ENCODE data around the gene ASMTL.
A peak's percentile ranks its signal among the peaks of the same experiment; 100 is the strongest.
"Not testable (repeated sequence)": the region's sequence is repeated elsewhere in the genome, so short reads cannot be mapped to it uniquely, and the experiment has no call there.

ASMTL gene

DNA sequence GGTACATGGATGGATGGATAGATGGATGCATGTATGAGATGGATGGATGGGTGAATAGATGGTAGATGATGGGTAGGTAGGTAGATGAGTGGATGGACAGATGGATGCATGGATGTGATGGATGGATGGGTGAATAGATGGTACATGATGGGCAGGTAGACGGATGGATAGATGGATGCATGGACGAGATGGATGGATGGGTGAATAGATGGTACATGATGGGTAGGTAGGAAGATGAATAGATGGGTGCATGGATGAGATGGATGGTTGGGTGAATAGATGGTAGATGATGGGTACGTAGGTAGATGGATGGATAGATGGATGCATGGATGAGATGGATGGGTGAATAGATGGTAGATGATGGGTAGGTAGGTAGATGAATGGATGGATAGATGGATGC, 48.8 kb downstream of the ASMTL start:
- not testable (repeated sequence) for DNase-seq (ENCODE audit: low spot score)

DNA sequence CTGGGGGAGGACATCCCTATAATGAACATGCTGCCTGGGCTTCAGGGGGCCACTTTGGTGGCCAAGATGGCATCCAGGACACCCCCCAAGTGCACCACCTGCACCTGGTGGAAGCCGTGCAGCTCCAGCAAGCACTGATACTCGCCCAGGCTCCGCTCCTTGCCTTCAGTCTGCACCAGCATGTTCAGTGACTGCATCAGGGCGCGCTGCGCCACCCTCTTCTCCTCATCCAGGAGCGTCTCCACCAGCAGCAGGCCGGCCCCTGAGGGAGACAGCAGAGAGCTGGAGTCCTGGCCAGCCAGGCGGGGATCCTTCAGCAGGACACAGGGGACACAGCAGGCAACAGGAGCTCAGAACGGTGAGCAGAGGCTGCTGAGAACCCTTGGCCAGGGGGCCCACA, 49.5 kb downstream of the ASMTL start:
- no peak for DNase-seq (ENCODE audit: low spot score)

DNA sequence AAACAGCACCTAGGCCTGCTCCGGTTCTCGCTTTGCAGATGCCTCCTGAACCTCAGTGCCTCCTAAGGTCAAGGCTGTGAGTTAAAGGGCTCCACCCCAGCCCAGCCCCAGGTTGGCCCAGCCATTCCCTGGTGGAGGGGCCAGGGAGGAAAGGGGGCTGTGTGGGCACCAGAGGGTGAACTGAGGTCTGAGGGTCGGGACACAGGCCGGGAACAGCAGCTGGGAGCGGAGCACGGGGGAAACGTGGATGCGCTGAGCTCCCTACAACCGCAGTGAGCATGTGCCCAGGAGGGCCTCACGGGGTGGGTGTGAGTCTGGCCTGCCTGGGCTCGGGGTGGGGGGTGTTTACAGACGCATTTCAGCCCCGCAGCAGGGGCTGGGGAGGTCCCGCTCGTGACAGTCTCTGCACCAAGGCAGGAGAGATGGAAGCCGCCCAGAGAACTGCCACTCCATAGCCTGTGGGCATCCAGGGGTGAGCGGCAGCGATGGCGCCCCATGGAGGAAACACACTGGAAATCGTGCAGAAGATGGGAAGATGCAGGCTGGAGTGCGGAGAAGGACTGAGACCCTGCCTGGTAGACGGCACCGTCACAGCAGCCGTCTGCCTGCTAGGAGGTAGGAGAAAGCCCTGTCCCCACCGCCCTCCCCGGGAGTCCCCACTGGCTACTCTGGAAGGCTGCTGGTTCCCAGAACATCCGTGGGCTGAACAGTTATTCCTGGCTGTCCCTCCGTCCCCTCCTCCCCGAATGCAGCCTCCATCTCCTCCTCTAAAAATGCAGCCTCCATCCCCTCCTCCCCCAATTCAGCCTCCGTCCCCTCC, 50.9 kb downstream of the ASMTL start:
- no peak for DNase-seq (ENCODE audit: low spot score)

DNA sequence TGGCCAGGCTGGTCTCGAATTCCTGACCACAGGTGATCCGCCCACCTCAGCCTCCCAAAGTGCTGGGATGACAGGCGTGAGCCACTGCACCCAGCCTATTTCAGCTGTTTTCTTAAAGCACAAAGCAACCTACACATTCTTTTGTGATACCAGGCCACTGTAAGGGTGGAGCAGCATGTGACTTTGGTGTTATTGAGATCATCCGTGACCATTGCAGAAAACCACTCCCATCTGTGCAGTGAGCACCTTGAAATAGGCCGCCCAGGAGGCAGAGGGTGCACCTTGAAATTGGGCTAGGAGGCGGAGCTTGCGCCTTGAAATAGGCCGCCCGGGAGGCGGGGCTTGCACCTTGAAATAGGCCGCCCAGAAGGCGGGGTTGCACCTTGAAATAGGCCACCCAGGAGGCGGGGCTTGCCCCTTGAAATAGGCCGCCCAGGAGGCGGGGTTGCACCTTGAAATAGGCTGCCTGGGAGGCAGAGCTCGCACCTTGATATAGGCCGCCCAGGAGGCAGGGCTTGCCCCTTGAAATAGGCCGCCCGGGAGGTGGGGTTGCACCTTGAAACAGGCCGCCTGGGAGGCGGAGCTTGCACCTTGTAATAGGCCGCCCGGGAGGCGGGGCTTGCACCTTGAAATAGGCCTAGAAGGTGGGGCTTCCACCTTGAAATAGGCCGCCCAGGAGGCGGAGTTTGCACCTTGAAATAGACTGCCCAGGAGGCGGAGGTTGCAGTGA, 51.8 kb downstream of the ASMTL start:
- no peak for DNase-seq (ENCODE audit: low spot score)

DNA sequence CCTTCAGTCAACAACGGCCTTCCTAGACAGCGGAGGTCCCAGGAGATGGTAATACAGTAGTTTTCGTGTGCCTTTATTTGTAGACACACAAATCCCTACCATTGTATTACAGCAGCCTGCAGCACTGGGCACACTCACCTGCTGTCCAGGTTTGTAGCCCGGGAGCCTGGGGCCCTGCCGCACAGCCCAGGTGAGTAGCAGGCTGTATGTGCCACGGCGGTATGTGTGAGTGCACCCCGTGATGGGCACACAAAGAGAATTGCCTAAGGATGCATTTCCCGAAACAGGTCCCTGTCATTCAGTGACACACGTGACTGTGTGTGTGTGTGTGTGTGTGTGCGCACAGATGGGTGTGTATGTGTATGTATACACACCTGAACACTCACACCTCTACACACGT, 52.7 kb downstream of the ASMTL start:
- no peak for DNase-seq (ENCODE audit: low spot score)

DNA sequence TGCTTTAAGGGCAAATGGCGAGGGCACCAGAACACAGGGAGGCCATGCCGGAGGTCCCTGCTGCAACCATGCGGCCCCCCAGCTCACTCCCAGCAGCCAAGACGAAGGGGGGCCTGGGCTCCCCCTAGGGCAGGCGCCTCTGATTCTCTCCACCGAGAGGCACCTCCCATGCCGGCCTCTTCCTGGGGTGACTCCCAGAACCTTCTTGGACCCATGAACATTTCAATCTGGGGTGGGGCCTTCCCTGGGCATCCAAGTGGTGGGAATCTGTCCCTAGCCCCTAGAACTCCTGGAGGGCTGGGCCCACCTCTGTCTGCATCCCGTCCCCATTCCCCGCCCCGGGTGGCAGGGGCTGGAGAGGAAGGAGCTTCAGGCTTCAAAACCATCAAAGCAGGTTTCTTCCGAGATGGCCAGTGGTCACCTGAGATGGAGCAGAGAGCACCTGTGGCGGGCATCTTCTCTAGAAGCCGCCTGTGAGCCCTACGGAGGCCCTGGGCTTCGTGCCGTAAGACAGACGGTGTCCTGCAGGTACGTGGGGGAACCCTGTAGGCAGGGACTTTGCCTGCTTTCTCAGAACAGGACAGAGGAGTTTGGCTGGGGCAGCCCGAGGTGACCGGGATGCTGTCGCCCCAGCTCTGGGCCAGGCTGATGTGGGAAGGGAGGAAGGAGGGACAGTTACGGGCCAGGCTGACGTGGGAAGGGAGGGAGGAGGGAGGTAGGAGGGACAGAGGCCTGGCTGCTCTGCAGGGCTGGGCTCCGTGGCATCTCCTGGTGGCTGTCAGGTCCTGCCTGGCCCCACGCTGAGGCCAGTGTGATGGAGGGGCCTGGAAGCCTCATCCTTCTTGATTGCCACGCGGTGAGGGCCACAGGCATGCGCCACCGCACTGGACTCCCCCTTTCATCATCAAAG, 54.0 kb downstream of the ASMTL start:
- DNase-seq (ENCODE audit: low spot score): no peak

DNA sequence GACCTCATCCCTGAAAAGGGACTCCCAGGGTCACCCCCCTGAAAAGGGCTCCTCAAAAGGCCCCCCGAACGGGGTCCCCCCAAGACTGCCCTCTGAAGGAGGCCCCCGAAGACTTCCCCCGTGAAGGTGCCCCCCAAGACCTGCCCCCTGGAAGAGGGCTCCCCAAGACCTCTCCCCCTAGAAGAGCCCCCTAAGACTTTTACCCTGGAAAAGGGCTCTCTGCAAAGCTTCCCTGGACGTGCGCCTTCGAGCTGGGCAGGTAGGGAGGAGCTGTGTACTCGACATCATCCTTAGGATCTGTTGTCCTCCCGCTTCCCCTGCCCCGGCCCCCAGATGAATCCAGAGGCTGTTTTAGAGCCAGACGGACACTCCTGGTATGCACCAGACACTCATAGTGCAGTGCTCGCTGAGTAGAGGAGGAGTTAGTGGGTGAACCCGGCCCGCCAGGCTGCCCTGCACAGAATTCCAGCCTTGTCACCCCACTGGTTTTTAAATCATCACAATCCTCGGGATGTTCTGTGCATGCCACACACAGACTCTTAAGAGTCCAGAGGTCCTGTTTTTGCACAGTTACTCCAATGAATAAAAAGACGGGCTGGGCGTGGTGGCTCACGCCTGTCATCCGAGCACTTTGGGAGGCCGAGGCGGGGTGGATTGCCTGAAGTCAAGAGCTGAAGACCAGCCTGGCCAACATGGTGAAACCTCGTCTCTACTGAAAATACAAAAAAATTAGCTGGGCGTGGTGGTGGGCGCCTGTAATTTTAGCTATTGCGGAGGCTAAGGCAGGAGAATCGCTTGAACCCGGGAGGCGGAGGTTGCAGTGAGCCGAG, 55.1 kb downstream of the ASMTL start:
- DNase-seq (ENCODE audit: low spot score): no peak

DNA sequence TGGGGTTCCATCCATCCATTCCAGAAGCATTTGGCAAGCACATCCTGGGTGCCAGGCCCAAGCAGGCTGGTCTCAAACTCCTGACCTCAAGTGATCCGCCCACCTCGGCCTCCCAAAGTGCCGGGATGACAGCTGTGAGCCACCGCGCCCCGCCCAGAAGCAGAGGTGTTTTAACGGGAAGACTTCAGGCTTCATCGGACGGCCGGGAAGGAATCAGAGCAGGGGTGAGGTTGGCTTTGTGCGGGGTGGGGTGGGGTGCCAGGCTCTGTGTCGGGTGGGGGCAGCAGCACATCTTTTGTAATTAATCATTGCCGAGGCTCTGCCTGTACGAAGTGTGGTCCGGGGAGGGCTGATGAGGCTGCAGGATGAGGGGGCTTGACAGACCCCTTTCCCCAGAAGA, 55.7 kb downstream of the ASMTL start:
- DNase-seq (ENCODE audit: low spot score): no peak

DNA sequence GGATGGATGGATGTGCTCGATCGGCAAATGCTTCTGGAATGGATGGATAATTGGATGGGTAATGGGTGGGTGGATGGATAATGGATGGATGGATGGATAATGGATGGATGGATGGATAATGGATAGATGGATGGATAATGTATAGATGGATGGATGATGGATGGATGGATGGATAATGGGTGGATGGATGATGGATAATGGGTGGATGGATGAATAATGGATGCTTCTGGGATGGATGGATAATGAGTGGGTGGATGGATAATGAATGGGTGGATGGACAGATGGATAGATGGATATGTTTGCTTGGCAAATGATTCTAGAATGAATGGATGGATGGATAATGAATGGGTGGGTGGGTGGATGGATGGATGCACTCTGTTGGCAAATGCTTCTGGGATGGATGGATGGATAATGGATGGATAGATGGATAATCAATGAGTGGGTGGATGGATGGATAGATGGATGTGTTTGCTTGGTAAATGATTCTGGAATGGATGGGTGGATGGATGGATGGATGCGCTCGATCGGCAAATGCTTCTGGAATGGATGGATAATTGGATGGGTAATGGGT, 57.0 kb downstream of the ASMTL start:
- DNase-seq (ENCODE audit: low spot score): no peak

DNA sequence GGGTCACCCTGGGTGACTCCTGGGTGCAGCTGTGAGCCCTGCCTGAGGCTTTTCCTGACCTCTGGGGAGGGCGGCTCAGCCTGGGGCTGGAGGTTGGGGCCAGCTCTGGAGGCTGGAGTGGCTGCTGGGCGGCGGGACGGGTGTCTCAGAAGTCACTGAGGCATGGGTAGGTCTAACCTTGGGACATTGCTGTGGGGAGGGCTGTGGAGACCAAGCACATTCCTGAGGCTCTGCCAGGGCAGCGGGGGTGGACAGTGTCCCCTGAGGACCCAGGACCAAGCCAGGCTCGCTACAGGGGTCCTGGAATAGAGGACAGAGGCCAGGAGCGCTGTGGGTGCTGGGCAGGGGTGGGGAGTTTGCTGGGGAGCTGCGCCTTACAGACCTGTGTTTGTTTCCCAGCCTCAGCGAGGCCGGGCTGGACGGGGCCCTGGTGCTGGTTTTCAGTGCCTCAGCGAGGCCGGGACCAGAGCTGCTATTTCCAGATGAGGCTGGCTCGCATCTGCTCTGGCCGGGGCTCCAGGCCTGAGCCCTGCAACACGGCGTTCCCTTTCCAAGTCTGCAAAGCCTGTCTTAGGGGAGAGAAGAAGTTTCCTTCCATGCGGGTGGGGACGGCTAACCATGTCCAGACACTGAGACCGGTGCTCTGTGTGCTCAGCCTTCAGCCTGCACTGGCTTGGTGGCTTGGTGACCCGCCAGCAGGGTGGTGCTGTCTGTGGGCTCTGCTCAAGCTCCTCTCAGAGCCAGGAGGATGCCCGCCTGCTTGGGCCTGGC, 57.8 kb downstream of the ASMTL start:
- no peak for DNase-seq (ENCODE audit: low spot score)

DNA sequence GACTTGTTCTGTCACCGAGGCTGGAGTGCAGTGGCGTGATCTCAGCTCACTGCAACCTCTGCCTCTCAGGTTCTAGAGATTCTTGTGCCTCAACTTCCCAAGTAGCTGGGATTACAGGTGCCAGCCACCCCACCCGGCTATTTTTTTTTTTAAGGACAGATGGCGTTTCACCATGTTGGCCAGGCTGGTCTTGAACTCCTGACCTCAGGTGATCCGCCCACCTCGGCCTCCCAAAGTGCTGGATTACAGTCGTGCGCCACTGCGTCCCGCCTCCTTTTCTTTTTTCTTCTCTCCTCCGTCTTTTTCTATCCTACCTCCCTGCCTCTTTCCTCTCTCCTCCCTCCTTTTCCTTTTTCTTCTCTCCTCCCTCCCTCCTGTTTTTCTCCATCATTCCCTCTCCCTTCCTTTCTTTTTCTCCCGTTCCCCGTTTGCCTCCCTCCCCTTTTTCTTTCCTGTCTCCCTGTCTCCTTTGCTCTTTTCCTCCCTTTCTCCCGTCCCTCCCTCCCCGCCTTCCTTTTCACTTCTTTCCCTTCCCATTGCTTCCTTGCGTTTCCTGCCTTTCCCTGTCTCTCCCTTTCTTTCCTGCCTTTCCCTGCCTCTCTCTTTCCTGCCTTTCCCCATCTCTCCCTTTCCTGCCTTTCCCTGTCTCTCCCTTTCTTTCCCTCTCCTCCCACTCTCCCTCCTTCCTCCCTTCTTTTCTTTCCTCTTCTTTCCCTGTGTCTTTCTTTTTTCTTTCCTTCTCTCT, 58.7 kb downstream of the ASMTL start:
- DNase-seq (ENCODE audit: low spot score): no peak

DNA sequence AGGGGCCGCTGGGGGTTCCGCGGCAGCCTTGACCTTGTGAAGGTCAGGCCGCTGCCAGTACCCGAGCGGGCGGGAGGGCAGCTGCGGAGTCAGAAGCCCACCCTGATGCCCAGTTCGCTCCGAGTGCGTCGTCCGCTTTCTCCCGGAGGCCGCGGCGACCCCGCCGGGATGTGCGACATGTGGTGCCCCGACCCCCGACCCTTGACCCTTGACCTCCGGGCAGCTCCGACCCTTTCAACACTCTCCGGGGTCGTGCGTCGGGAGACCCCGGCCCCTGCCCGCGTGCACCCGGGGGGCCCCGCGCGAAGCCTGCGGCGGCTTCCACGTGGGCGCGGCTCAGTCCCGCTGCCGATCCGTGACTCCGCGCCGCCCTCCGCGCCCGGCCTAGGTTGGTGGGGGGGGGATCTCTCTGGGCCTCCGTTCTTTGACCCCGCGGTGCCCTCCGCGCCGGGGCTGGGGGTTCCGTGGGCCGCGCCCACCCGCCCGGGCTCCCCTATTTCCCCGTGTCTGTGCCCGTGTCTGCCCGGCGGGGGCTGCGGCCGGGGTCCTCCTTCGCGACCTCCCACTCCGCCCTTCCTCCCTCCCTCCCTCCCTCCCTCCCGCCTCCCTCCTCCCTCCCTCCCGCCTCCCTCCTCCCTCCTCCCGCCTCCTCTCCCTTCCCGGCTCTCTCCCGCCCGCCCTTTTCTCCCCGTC, 60.2 kb downstream of the ASMTL start:
- DNase-seq (ENCODE audit: low spot score): peak; percentile 70

DNA sequence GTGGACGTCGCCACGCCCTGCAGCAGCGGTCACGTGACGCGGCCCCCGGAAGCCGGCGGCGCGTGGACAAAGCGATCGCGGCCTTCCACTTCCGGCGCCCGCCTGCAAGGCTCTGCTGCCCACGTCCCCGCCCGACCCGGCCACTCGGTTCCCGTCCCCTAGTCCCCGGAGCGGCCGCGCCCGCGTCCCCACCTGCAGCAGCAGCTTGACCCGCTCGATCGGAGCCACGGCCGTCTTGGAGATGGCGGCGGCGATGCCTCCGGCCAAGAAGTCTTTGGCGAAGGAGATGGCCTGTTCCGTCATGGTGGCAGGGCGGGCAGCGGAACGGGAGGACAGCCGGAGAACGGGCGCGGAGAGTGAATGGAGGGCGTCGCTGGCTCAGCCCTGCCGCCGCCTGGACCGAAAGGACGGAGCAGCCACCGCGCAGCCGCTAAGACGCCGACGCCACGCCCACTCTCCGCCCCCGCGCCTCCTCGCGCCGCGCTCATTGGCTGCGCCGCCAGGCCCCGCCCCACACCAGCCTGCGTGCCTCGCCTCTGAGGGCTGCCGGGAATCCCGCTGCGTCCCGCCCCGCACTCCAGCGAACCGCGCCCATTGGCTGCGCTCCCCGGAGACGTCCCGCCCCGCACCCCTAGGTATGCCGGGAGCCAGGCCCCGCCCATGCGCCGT, 60.9 kb downstream of the ASMTL start, which contains the start of gene SLC25A6:
SLC25A6 (minus strand) TSS at position 407 of the 669 bp plus-strand sequence; CDS start at position 303, 104 bp downstream.
- DNase-seq (ENCODE audit: low spot score): peak; percentile 98

DNA sequence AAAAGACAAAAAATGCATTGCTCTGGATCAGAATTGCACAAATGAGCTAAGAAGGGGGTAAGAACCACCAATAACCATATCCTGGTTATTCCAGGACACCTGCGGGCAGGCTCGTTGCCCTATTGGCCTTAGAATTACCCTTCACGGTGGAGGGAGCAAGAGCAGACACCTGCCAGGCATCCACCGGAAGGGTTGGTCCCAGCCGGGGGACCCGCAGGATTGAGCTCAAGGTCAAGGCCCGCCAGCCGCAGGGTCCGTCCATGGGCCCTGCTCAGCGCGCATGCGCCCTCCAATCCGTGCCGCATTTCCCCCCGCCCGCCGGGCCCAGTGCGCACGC, 61.4 kb downstream of the ASMTL start:
- DNase-seq (ENCODE audit: low spot score): no peak

DNA sequence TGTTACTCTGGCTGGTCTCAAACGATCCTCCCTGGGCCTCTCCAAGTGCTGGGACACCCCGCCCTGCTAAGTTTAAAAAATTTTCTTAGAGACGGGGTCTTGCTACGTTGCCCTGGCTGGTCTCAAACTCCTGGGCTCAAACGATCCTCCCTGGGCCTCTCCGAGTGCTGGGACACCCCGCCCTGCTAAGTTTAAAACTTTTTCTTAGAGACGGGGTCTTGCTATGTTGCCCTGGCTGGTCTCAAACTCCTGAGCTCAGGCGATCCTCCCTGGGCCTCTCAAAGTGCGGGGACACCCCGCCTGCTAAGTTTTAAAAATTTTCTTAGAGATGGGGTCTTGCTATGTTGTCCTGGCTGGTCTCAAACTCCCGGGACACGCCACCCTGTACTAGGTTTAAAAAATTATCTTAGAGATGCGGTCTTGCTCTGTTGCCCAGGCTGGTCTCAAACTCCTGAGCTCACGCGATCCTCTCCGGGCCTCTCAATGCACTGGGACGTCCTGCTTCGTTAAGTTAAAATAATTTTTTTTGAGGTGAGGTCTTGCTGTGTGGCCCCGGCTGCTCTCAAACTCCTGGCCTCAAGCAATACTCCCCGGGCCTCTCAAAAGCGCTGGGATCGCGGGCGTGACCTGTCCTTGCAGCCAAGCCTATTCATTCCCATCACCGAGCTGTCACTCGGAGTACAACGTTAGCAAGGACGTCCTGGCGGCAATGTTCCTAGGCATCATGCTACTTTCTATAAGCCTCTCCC, 61.9 kb downstream of the ASMTL start:
- DNase-seq (ENCODE audit: low spot score): no peak

DNA sequence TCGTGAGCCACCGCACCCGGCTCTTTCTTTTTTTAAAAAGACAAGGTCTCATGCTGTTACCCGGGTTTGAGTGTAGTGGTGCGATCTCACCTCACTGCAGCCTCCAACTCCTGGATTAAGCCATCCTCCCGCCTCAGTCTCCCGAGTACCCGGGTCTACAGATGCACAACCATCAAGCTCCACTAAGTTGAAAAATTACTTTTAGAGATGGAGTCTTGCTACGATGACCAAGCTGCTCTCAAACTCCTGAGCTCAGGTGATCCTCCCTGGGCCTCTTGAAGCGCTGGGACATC, 62.8 kb downstream of the ASMTL start:
- no peak for DNase-seq (ENCODE audit: low spot score)

DNA sequence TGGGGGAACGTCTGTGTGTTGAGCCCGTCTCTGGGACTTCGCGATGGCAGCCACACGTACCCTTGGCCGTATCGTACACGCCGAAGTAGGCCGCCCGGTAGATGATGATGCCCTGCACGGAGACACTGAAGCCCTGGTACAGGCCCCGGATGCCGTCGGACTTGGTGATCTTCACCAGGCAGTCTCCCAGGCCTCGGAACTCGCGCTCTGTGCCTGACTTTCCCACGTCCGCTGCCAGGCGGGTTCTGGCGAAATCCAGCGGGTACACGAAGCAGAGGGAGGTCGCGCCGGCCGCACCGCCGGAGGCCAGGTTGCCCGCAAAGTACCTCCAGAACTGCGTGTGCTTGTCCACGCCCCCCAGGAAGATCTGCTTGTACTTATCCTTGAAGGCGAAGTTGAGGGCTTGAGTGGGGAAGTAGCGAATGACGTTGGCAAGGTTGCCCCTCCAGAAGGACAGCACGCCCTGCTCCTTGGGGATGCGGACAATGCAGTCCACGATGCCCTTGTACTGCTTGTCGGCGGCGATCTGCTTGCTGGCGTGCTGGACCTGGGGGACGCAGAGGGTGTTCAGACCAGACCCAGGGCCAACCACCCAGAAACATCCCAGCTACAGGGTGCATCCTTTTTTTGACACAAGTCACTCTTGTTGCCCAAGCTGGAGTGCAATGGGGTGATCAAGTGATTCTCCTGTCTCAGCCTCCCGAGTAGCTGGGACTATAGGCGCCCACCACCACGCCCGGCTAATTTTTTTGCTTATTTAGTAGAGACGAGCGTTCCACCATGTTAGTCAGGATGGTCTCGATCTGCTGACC, 63.3 kb downstream of the ASMTL start:
- no peak for DNase-seq (ENCODE audit: low spot score)

Measured in putamen (tissue), 1 donor.